Astrocyte (in vitro differentiated cells and primary cell): ENCODE measurements around the gene MLPH.

Experiments
- CTCF ChIP-seq: IDR thresholded peaks from 2 replicates; pipeline ENCODE4 v1.5.1; 2011; ENCODE audit warnings: low read depth, mild to moderate bottlenecking, inconsistent platforms, low read length, moderate library complexity; ENCODE audit not compliant: insufficient read depth
- EZH2 ChIP-seq: IDR thresholded peaks from 2 replicates; pipeline ENCODE4 v1.6.1; 2012; ENCODE audit warnings: mild to moderate bottlenecking, low read length, inconsistent platforms; ENCODE audit not compliant: insufficient read depth

DNA sequence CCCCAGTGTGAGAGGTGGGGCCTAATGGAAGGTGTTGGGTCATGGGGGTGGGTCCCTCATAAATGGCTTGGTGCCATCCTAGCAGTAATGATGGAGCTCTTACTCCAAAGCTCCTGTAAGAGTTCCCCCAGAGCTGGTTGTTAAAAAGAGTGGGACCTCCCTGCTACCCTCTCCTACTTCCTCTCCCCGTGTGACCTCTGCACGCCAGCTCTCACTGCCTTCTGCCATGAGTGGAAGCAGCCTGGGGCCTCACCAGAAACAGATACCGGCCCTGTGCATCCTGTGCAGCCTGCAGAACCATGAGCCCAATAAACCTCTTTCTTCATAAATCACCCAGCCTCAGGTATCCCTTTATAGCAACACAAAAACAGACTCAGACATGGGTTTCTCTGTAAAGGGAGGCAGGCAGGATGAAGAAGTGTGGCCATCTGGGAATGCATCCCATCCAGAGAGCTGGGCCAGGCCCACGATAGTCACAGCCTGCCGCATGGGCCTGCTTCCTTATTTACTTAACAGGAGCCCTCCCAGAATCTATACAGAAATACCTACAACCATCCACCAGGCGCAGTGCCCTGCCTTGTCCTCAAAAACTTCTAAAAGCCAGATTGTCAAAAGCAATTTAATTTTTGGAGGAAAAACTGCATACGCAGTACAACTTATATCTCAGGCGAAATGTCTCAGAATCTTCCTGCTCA, 86.8 kb downstream of the MLPH start:
- TF ChIP-seq EZH2 (no peak), CTCF (no peak)
